ENCODE measurements around the gene ADAMTS9.

DNA sequence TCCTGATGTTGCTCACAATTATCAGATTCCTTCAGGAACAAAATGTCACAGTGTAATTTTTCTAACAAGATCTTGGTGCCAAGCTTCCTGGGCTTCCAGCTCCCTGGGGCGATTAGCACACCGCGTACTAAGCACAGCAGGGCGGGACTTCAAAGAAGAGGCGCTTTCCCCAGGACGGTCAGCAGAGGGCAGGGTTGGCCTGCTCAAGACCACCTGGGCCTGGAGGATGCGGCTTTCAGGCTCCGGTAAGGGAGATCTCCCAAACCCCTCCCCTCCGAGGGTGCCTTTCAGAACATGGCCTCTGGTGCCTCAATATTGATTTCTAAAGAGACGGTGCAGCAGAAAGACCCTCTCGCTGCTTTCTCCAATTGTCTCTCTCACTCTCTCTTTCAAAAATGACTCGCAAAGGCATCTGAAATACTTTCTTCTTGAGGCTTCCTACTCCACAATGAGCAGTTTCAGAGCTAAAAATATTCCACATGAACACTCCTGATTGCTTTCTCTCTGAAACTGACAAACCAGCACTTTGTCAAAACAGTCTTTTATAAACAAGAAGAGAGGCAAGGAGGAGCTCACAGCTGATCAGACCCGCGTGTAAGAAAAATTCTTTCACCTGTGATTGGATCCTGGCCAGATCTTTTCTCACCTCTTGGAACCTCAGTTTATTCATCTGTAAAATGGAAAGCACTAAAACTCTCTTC lies 154.0 kb downstream of the ADAMTS9 start:
- TF ChIP-seq, protein P1, sequence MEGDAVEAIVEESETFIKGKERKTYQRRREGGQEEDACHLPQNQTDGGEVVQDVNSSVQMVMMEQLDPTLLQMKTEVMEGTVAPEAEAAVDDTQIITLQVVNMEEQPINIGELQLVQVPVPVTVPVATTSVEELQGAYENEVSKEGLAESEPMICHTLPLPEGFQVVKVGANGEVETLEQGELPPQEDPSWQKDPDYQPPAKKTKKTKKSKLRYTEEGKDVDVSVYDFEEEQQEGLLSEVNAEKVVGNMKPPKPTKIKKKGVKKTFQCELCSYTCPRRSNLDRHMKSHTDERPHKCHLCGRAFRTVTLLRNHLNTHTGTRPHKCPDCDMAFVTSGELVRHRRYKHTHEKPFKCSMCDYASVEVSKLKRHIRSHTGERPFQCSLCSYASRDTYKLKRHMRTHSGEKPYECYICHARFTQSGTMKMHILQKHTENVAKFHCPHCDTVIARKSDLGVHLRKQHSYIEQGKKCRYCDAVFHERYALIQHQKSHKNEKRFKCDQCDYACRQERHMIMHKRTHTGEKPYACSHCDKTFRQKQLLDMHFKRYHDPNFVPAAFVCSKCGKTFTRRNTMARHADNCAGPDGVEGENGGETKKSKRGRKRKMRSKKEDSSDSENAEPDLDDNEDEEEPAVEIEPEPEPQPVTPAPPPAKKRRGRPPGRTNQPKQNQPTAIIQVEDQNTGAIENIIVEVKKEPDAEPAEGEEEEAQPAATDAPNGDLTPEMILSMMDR (IDR thresholded peaks at IDR 0.05) = peak in 5 of 7 experiments; percentile 75 to 89 (median 78)
- no peak for TF ChIP-seq POLR2A (IDR thresholded peaks at IDR 0.05)
